DND-41 (cell line): Measurements from ENCODE around the gene COL20A1.

Source experiments
- ATAC-seq: fragments of 200-7000 bp; cut with Tn5 transposase; 3 replicates; pipeline ENCODE4 v1.9.1; 2021; ENCODE audit warnings: low read depth; ENCODE audit not compliant: insufficient read depth
- DNase-seq: peaks from one replicate; pipeline ENCODE4 v3.0.0-alpha.2; 2020
- H2AFZ ChIP-seq: 2 replicates; pipeline ENCODE4 v1.6.0; 2012; ENCODE audit warnings: low read depth, low read length
- H3K27ac ChIP-seq: 2 replicates; pipeline ENCODE4 v1.5.1; 2012; ENCODE audit warnings: low read length, inconsistent platforms
- H3K27me3 ChIP-seq: fragments of 200-600 bp; sonication (generic); 2 replicates; pipeline ENCODE4 v1.6.0; 2012; ENCODE audit warnings: low read length, mild to moderate bottlenecking, inconsistent platforms; ENCODE audit not compliant: insufficient read depth, poor library complexity
- H3K36me3 ChIP-seq: 2 replicates; pipeline ENCODE4 v1.5.1; 2012; ENCODE audit warnings: low read length, inconsistent platforms; ENCODE audit not compliant: insufficient read depth
- H3K4me1 ChIP-seq: 2 replicates; pipeline ENCODE4 v1.5.1; 2012; ENCODE audit warnings: mild to moderate bottlenecking, low read length; ENCODE audit not compliant: insufficient read depth
- H3K4me2 ChIP-seq: 2 replicates; pipeline ENCODE4 v1.6.0; 2012; ENCODE audit warnings: mild to moderate bottlenecking, moderate library complexity, low read length, inconsistent platforms; ENCODE audit not compliant: insufficient read depth
- H3K4me3 ChIP-seq, 2 experiments: fragments of 200-600 bp in 1 of 2; shearing (Covaris generic) in 1 of 2; 2 replicates each; pipeline ENCODE4 v1.5.1; 2012 to 2016; ENCODE audit warnings: inconsistent platforms in 2 of 2, low read length in 2 of 2, mild to moderate bottlenecking in 2 of 2, low read depth in 1 of 2, moderate library complexity in 1 of 2
- H3K79me2 ChIP-seq: 2 replicates; pipeline ENCODE4 v1.6.0; 2012; ENCODE audit warnings: low read length, inconsistent platforms; ENCODE audit not compliant: insufficient read depth
- H3K9ac ChIP-seq: 2 replicates; pipeline ENCODE4 v1.6.0; 2012; ENCODE audit warnings: low read depth, mild to moderate bottlenecking, inconsistent platforms, low read length, moderate library complexity
- H3K9me3 ChIP-seq: 2 replicates; pipeline ENCODE4 v1.5.1; 2012; ENCODE audit warnings: low read length, moderate library complexity, mild to moderate bottlenecking, inconsistent platforms; ENCODE audit not compliant: insufficient read depth, severe bottlenecking
- H4K20me1 ChIP-seq: 2 replicates; pipeline ENCODE4 v1.6.0; 2012; ENCODE audit warnings: low read length; ENCODE audit not compliant: insufficient read depth
- CTCF ChIP-seq: IDR thresholded peaks from 2 replicates; pipeline ENCODE4 v1.5.1; 2012; ENCODE audit warnings: borderline replicate concordance, low read length, moderate library complexity, mild to moderate bottlenecking; ENCODE audit not compliant: poor library complexity, severe bottlenecking; ENCODE audit errors: extremely low read depth
- EZH2 ChIP-seq: IDR thresholded peaks from 3 replicates; pipeline ENCODE4 v1.6.1; 2012; ENCODE audit warnings: borderline replicate concordance, low read depth, mild to moderate bottlenecking, moderate library complexity, low read length, inconsistent platforms; ENCODE audit not compliant: severe bottlenecking

The COL20A1 gene

DNA sequence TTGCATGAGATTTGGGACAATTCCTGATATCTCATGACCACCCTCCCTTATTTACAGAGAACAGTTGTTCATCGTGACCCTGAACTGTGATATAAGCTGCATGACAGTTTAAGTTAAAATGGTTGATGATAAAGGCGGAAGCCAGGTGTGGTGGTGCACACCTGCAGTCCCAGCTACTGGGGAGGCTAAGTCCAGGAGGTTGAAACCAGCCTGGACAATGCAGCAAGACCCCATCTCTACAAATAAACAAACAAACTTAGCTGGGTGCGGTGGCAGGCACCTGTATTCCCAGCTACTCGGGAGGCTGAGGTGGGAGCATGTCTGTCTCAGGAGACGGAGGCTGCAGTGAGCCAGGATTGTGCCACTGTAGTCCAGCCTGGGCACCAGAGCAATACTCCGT is 24.1 kb downstream of the COL20A1 start:
- no peaks in the 10 kb centered on the region for H3K9me3 ChIP-seq
- H3K4me2 ChIP-seq: no peak overlapping the region
- DNase-seq (no peak), ATAC-seq (no peak)
- H3K4me1 ChIP-seq: no peaks in the 10 kb centered on the region
- H2AFZ ChIP-seq: no peak overlapping the region
- H4K20me1 ChIP-seq: peaks cover 15% of the 10 kb centered on the region; the same call in 1 of the 2 replicates
- TF ChIP-seq CTCF: no peak
- TF ChIP-seq EZH2: no peak
- no peak overlapping the region for H3K4me3 ChIP-seq
- H3K27ac ChIP-seq: no peak overlapping the region
- no peaks in the 10 kb centered on the region for H3K27me3 ChIP-seq
- no peak overlapping the region for H3K9ac ChIP-seq
- H3K79me2 ChIP-seq: no peaks in the 10 kb centered on the region
- no peaks in the 10 kb centered on the region for H3K36me3 ChIP-seq

- Histone ChIP-seq H3K36me3 (no peaks in the 10 kb centered on the region), H3K79me2 (no peaks in the 10 kb centered on the region), H3K4me3 (no peak overlapping the region), H2AFZ (no peak overlapping the region), H3K27me3 (no peaks in the 10 kb centered on the region), H3K4me2 (no peak overlapping the region), H3K4me1 (no peaks in the 10 kb centered on the region), H3K9ac (no peak overlapping the region), H3K9me3 (no peaks in the 10 kb centered on the region), H3K27ac (no peak overlapping the region), H4K20me1 (peaks cover 15% of the 10 kb centered on the region; the same call in 1 of the 2 replicates)
- no peak for ATAC-seq
- DNase-seq: no peak
- TF ChIP-seq CTCF (no peak), EZH2 (no peak)
These were observed 24.8 kb downstream of the COL20A1 start for GRCh38 chr20:63317601-63318291.

DNA sequence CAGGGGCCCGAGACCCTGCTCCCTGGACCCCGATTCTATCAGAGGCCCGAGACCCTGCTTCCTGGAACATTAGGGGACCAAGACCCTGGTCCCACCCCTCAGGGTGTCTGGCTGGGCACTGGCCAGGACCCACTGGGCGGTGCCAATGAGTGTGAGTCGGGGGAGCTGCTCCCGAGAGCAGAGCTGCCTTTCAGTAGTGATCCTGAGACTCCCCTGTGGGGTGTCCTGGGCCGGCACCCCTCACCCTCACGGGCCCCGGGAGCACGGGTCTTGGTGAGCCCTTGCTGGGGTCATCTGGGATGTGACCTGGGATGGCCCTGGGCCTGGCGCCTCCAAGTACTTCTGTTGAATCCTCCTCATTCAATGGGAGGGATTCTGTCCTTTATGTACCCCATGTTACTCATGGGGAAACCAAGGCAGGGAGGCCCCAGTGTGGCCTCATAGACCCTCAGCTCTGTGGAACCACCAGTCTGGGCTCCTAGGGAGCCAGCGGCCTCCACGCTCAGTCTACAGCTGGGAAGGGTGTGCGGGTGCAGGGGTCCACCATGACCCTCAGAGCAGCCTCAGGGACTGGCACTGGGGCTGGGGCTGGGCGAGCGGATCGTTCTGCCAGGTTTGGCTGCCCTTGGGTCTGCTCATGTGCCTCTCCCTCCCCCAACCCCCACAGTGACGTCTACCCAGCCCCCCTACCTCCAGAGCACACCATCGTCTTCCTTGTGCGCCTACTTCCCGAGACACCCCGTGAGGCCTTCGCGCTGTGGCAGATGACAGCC is 25.6 kb downstream of the COL20A1 start:
- Histone ChIP-seq H3K36me3 (no peaks in the 10 kb centered on the region), H4K20me1 (peaks cover 11% of the 10 kb centered on the region; the same call in 1 of the 2 replicates), H3K9ac (no peak overlapping the region), H3K4me1 (no peaks in the 10 kb centered on the region), H3K27me3 (no peaks in the 10 kb centered on the region), H3K4me2 (no peak overlapping the region), H3K27ac (no peak overlapping the region), H3K9me3 (no peaks in the 10 kb centered on the region), H3K79me2 (no peaks in the 10 kb centered on the region), H3K4me3 (no peak overlapping the region), H2AFZ (no peak overlapping the region)
- no peak for ATAC-seq
- no peak for DNase-seq
- TF ChIP-seq EZH2 (no peak), CTCF (no peak)
